ENCODE data around the gene UQCC3.

GRCh38 chr11:62702246-62702645 lies 30.8 kb downstream of the UQCC3 start:
- TF ChIP-seq GATA3 (IDR thresholded peaks at IDR 0.05; ENCODE audit: low read depth, low read length) (no peak), GATA2 (IDR thresholded peaks at IDR 0.05; ENCODE audit: low read depth, low read length) (no peak)

All from SH-SY5Y (cell line).